Measurements from ENCODE around the gene SLC10A3.

The SLC10A3 gene

GRCh38 chrX:154482786-154483185 lies 7.6 kb downstream of the SLC10A3 start:
- no peak for DNase-seq

GRCh38 chrX:154481911-154482601 lies 8.4 kb downstream of the SLC10A3 start:
- no peak for DNase-seq

- DNase-seq: no peak
Measured at GRCh38 chrX:154481195-154481594, 9.2 kb downstream of the SLC10A3 start.

GRCh38 chrX:154478728-154479622 lies 11.5 kb downstream of the SLC10A3 start, which contains the start of gene LAGE3:
TSS of gene LAGE3 (minus strand) at chrX:154479281. CDS start at chrX:154478915, 366 bp downstream.
- DNase-seq: peak; percentile 86

GRCh38 chrX:154477891-154478477 lies 12.4 kb downstream of the SLC10A3 start:
- no peak for DNase-seq

GRCh38 chrX:154476821-154477220 lies 13.6 kb downstream of the SLC10A3 start:
- no peak for DNase-seq

- DNase-seq: no peak
Measured at GRCh38 chrX:154473683-154474082, 16.7 kb downstream of the SLC10A3 start.

GRCh38 chrX:154472685-154473632 lies 17.5 kb downstream of the SLC10A3 start:
- DNase-seq: no peak

- no peak for DNase-seq
Measured at GRCh38 chrX:154471839-154472684, 18.4 kb downstream of the SLC10A3 start.

- no peak for DNase-seq
Measured at GRCh38 chrX:154470914-154471568, 19.4 kb downstream of the SLC10A3 start.

GRCh38 chrX:154470434-154470833 lies 20.0 kb downstream of the SLC10A3 start:
- DNase-seq: no peak

GRCh38 chrX:154469880-154470279 lies 20.5 kb downstream of the SLC10A3 start:
- DNase-seq: no peak

GRCh38 chrX:154469114-154469513 lies 21.3 kb downstream of the SLC10A3 start:
- no peak for DNase-seq

- no peak for DNase-seq
Measured at GRCh38 chrX:154468217-154468616, 22.2 kb downstream of the SLC10A3 start.

- DNase-seq: no peak
Measured at GRCh38 chrX:154467556-154467955, 22.9 kb downstream of the SLC10A3 start.

GRCh38 chrX:154466907-154467306 lies 23.5 kb downstream of the SLC10A3 start:
- no peak for DNase-seq

- DNase-seq: no peak
Measured at GRCh38 chrX:154466036-154466435, 24.4 kb downstream of the SLC10A3 start.

- DNase-seq: no peak
Measured at GRCh38 chrX:154465601-154466000, 24.8 kb downstream of the SLC10A3 start.

- no peak for DNase-seq
Measured at GRCh38 chrX:154464806-154465365, 25.5 kb downstream of the SLC10A3 start.

- no peak for DNase-seq
Measured at GRCh38 chrX:154463611-154464220, 26.7 kb downstream of the SLC10A3 start.
